ENCODE measurements around the gene JADE2.

Gene JADE2

DNA sequence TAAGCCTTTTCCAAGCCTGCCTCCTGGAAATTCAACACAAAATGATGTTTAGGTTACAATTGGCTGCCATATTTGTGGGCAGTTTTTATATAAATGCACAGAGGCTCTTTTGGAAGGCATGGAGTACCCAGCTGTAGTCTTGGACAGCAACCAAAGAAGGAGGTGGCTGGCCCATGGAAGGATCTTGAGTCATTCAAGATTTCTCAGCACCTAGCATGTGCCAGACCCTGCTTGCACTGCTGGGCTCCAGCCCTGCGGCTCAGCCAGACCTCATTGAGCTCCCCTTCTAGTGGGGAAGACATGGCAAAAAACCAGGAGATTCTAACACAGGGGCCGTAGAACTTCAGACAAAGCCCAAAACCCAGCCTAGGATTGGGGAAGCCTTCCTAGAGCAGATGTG, 22.1 kb downstream of the JADE2 start:
- TF ChIP-seq GATA2 (IDR thresholded peaks at IDR 0.05; ENCODE audit: low read depth, low read length) (no peak), GATA3 (IDR thresholded peaks at IDR 0.05; ENCODE audit: low read depth, low read length) (no peak)

DNA sequence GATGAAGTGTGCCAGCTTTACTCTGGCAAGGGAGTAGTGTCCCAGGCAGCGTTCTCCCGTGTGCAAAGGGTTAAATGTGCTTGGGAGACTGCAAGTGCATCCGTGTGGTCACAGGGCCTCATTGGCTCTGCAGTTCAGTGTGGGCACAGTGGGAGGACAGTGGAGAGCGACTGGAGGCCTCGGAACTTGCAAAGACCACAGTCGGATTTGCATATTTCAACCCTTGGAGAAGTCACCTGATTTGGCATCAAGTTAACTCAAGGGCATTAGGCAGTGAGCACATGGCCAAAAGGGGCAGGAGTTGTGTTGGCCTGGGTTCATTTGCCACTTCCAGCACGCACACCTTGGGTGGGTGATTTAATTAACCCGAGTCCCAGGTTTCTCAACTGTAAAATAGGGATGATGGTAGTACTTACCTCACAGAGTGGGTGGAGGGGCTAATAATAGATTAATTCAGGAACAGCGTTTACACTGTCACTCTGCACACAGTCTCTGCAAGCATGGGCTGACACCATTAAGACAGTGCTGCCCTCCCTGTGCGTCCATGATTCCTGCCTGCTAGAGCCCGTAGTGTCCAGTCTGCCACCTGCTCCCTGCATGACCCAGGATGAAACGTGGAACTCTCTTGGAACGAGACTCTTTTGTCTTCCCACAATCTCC, 22.7 kb downstream of the JADE2 start:
- TF ChIP-seq GATA3 (IDR thresholded peaks at IDR 0.05; ENCODE audit: low read depth, low read length) = no peak
- TF ChIP-seq GATA2 (IDR thresholded peaks at IDR 0.05; ENCODE audit: low read depth, low read length) = no peak

DNA sequence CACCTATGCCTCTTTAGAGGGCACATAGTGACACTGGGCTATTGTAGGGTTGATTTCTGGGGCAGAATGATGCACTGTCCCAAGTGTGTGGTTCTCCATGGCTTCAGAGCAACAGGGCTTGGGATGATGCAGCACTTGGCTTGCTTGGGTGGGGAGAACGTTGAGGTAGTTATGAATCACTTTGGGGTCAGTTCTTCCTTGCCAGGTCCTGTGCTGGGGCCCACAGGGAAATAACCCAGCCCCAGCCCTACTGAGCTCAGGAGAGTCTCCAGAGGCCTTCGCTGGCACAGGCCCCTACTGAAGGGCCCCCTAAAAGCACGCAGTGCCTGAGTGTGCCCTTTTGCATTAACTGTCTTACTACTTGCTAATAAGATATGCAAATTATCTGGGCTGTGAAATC, 24.2 kb downstream of the JADE2 start:
- TF ChIP-seq GATA2 (IDR thresholded peaks at IDR 0.05; ENCODE audit: low read depth, low read length) = no peak
- no peak for TF ChIP-seq GATA3 (IDR thresholded peaks at IDR 0.05; ENCODE audit: low read depth, low read length)

GRCh38 chr5:134550271-134551214, 25.1 kb downstream of the JADE2 start:
- TF ChIP-seq GATA3 (IDR thresholded peaks at IDR 0.05; ENCODE audit: low read depth, low read length) (no peak), GATA2 (IDR thresholded peaks at IDR 0.05; ENCODE audit: low read depth, low read length) (no peak)

DNA sequence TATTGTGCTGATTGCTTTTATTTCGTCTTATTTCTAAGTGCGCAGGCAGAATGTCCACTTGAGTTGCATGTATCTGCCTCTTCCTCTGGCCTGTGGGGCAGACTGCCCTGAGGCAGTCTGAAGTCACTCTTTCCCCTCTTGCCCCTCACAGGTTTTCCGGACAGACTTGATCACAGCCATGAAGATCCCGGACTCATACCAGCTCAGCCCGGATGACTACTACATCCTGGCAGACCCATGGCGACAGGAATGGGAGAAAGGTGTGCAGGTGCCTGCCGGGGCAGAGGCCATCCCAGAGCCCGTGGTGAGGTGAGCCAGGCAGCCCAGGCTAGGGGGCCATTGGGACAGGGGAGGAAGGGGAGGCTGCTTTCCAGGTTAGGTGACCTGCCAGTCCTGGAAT, 26.4 kb downstream of the JADE2 start:
- TF ChIP-seq GATA2 (IDR thresholded peaks at IDR 0.05; ENCODE audit: low read depth, low read length) (no peak), GATA3 (IDR thresholded peaks at IDR 0.05; ENCODE audit: low read depth, low read length) (no peak)

- TF ChIP-seq GATA3 (IDR thresholded peaks at IDR 0.05; ENCODE audit: low read depth, low read length) = no peak
- TF ChIP-seq GATA2 (IDR thresholded peaks at IDR 0.05; ENCODE audit: low read depth, low read length) = no peak
These were observed 26.8 kb downstream of the JADE2 start for GRCh38 chr5:134552301-134552700.

- no peak for TF ChIP-seq GATA2 (IDR thresholded peaks at IDR 0.05; ENCODE audit: low read depth, low read length)
- no peak for TF ChIP-seq GATA3 (IDR thresholded peaks at IDR 0.05; ENCODE audit: low read depth, low read length)
These were observed 28.4 kb downstream of the JADE2 start for GRCh38 chr5:134553821-134554267.

GRCh38 chr5:134554319-134555222, 29.1 kb downstream of the JADE2 start:
- peak; percentile 97 for TF ChIP-seq GATA2 (IDR thresholded peaks at IDR 0.05; ENCODE audit: low read depth, low read length)
- TF ChIP-seq GATA3 (IDR thresholded peaks at IDR 0.05; ENCODE audit: low read depth, low read length) = no peak; the same call in 1 of the 2 replicates

GRCh38 chr5:134555223-134555889, 29.9 kb downstream of the JADE2 start:
- TF ChIP-seq GATA2 (IDR thresholded peaks at IDR 0.05; ENCODE audit: low read depth, low read length) (no peak), GATA3 (IDR thresholded peaks at IDR 0.05; ENCODE audit: low read depth, low read length) (no peak)

DNA sequence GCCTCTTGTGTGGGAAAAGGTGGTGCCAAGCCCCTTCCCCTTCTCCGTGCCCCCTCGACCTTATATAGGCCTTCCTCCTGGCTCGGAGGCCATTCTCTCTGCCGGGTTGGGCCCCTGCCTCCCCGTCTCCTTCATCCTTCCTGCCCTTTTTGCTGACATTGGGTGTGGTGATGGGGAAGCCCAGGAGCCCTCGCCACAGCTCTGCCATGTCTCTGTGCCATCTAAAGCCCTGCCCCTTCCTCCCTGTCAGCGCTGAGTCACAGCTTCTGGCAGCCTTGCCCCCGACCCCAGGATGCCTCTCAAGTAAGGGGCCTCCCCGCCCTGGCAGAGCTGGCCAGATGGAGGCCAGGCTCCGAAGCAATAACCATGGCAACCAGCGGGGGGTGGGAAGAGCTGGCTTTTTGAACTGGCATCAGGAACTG, 30.4 kb downstream of the JADE2 start:
- TF ChIP-seq GATA3 (IDR thresholded peaks at IDR 0.05; ENCODE audit: low read depth, low read length) (no peak), GATA2 (IDR thresholded peaks at IDR 0.05; ENCODE audit: low read depth, low read length) (no peak)

DNA sequence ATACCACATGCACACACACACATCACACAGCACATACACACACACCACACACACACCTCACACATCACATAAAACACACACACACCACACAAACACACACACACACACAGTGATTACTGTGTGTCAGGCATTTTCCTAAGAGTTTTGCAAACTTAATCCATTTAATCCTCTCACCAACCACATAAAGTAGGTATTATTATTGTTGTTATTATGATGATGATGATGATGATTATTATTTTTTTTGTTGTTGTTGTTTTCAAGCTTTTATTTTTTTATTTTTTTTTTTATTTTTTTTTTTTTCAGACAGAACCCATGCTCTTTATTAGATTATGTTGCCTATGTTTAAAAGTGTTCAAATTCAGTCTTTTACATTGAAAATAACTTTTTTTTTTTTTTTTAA, 31.5 kb downstream of the JADE2 start:
- TF ChIP-seq GATA3 (IDR thresholded peaks at IDR 0.05; ENCODE audit: low read depth, low read length) (no peak), GATA2 (IDR thresholded peaks at IDR 0.05; ENCODE audit: low read depth, low read length) (no peak)

DNA sequence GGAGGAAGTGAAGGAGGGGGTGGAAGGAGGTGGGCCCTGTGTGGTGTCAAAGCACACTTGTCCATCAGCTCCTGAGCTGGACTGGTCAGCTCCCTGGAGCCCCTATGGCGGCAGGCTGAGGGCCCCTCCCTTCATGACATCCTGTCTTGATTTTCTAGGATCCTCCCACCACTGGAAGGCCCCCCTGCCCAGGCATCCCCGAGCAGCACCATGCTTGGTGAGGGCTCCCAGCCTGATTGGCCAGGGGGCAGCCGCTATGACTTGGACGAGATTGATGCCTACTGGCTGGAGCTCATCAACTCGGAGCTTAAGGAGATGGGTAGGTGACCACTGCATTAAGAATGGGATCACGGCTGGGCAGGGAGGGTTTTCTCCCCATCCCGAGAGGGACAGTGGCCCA, 34.2 kb downstream of the JADE2 start:
- TF ChIP-seq GATA3 (IDR thresholded peaks at IDR 0.05; ENCODE audit: low read depth, low read length) = no peak
- no peak for TF ChIP-seq GATA2 (IDR thresholded peaks at IDR 0.05; ENCODE audit: low read depth, low read length)

DNA sequence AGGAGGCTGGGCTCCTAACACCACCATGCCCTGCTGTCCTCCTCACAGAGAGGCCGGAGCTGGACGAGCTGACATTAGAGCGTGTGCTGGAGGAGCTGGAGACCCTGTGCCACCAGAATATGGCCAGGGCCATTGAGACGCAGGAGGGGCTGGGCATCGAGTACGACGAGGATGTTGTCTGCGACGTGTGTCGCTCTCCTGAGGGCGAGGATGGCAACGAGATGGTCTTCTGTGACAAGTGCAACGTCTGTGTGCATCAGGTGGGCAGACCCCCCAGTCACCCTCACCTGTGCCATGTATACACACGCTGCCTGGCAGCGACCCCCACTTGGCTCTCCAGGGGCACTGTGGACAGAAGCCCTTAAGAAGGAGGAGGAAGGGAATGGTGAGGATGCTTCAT, 35.2 kb downstream of the JADE2 start:
- TF ChIP-seq GATA3 (IDR thresholded peaks at IDR 0.05; ENCODE audit: low read depth, low read length) (no peak), GATA2 (IDR thresholded peaks at IDR 0.05; ENCODE audit: low read depth, low read length) (no peak)
